GM12878 (cell line): ENCODE results near the gene SEMA4A. TPM values are rescaled to one million over a fixed set of nuclear protein-coding genes. Genes with fewer than 3 reads are reported as not detected.

Source experiments
- ATAC-seq: fragments of 200-7000 bp; cut with Tn5 transposase; 3 replicates; pipeline ENCODE4 v1.9.1; 2020; ENCODE audit warnings: mild to moderate bottlenecking, moderate library complexity
- BruUV-seq: library from RNA; stranded (reverse); fragments of 400-500 nt; replicated peaks from 2 replicates; lab custom pipeline; 2021; lab: Mats Ljungman, UMichigan
- CTCF ChIA-PET: fragments of 300-600 bp; sonication (Branson Sonifier 250); formaldehyde crosslinking; extraction: SDS; loops from one replicate; lab custom pipeline; 2021; ENCODE audit warnings: inconsistent platforms; lab: Yijun Ruan, JAX
- POLR2A ChIA-PET: fragments of 350-600 bp; formaldehyde crosslinking; extraction: SDS; loops from one replicate; lab custom pipeline; 2021; ENCODE audit warnings: inconsistent platforms; lab: Charles Lee
- RAD21 ChIA-PET: fragments of 300-600 bp; sonication (Branson Sonifier 250); formaldehyde crosslinking; loops from one replicate; lab custom pipeline; 2023; ENCODE audit warnings: antibody characterized with exemption; ENCODE audit not compliant: unreplicated experiment; lab: Charles Lee
- SMC1A ChIA-PET: fragments of 300-600 bp; sonication (Branson Sonifier 250); formaldehyde crosslinking; loops from one replicate; lab custom pipeline; 2023; ENCODE audit not compliant: unreplicated experiment, uncharacterized antibody; lab: Charles Lee
- DNase-seq: peaks from one replicate; pipeline ENCODE4 v3.0.0-alpha.2; 2011; ENCODE audit warnings: low read depth, low spot score
- FAIRE-seq: peaks from 3 replicates; lab custom pipeline; 2011; peaks lifted over from hg19 to GRCh38; lab: Jason Lieb, UNC
- H2AFZ ChIP-seq: 2 replicates; pipeline ENCODE4 v1.6.0; 2011; ENCODE audit warnings: low read depth, low read length, control low read depth; ENCODE audit not compliant: control insufficient read depth
- H3K27ac ChIP-seq: 2 replicates; pipeline ENCODE4 v1.5.1; 2011; ENCODE audit warnings: control low read depth; ENCODE audit not compliant: control insufficient read depth, insufficient read depth
- H3K27me3 ChIP-seq, 2 experiments: replicated peaks in 1 of 2; 2 replicates each; pipeline versions ENCODE4 v1.6.0 to v1.6.1; 2011; ENCODE audit warnings: low read length in 1 of 2; ENCODE audit not compliant: control insufficient read depth in 2 of 2, insufficient read depth in 2 of 2
- H3K36me3 ChIP-seq, 2 experiments: 2 replicates each; pipeline ENCODE4 v1.5.1; 2011; ENCODE audit warnings: low read length in 1 of 2; ENCODE audit not compliant: control insufficient read depth in 2 of 2, insufficient read depth in 2 of 2
- H3K4me1 ChIP-seq: 2 replicates; pipeline ENCODE4 v1.6.1; 2011; ENCODE audit warnings: mild to moderate bottlenecking, low read length, moderate library complexity, mixed read lengths; ENCODE audit not compliant: control insufficient read depth, insufficient read depth
- H3K4me2 ChIP-seq: 2 replicates; pipeline ENCODE4 v1.6.0; 2011; ENCODE audit warnings: control low read depth; ENCODE audit not compliant: control insufficient read depth, insufficient read depth
- H3K4me3 ChIP-seq: fragments of 200-600 bp; sonication (generic); 2 replicates; pipeline ENCODE4 v1.5.1; 2016
- H3K79me2 ChIP-seq: 2 replicates; pipeline ENCODE4 v1.6.0; 2011; ENCODE audit warnings: low read length; ENCODE audit not compliant: control insufficient read depth, insufficient read depth
- H3K9ac ChIP-seq: 2 replicates; pipeline ENCODE4 v1.8.0; 2011; ENCODE audit warnings: low read length, control low read depth, mixed read lengths; ENCODE audit not compliant: control insufficient read depth, insufficient read depth
- H3K9me3 ChIP-seq: replicated peaks from 3 replicates; pipeline ENCODE4 v1.5.1; 2011; ENCODE audit warnings: mild to moderate bottlenecking, low read length; ENCODE audit not compliant: control insufficient read depth, insufficient read depth
- H4K20me1 ChIP-seq: 2 replicates; pipeline ENCODE4 v1.6.0; 2011; ENCODE audit not compliant: control insufficient read depth, insufficient read depth
- ATF3 ChIP-seq: IDR thresholded peaks from 2 replicates; pipeline ENCODE4 v1.6.1; 2011; ENCODE audit warnings: low read depth, mild to moderate bottlenecking, low read length, moderate library complexity, borderline replicate concordance; ENCODE audit errors: extremely low read depth
- CBX5 ChIP-seq: sonication (generic); IDR thresholded peaks from 2 replicates; pipeline ENCODE4 v1.6.1; 2016; ENCODE audit warnings: low read depth, moderate library complexity, mild to moderate bottlenecking, inconsistent platforms
- CHD2 ChIP-seq: IDR thresholded peaks from 2 replicates; pipeline ENCODE4 v1.6.1; 2011; ENCODE audit warnings: low read depth, low read length, improper control_type of control experiment, borderline replicate concordance
- EP300 ChIP-seq, 2 experiments: fragments of 150-350 bp in 1 of 2; IDR thresholded peaks; 2 replicates each; pipeline ENCODE4 v1.6.1; 2011 to 2012; ENCODE audit warnings: low read depth in 2 of 2, low read length in 2 of 2, borderline replicate concordance in 1 of 2, improper control_type of control experiment in 1 of 2, inconsistent platforms in 1 of 2; ENCODE audit not compliant: control insufficient read depth in 1 of 2
- GATAD2B ChIP-seq: fragments of 450-650 bp; conservative IDR thresholded peaks from 2 replicates; pipeline ENCODE4 v1.6.1; 2017; ENCODE audit warnings: low read depth, mild to moderate bottlenecking, moderate library complexity
- NFIC ChIP-seq: IDR thresholded peaks from 2 replicates; pipeline ENCODE4 v1.6.1; 2012; ENCODE audit warnings: low read depth, mild to moderate bottlenecking, inconsistent platforms, low read length, moderate library complexity
- NR2C1 ChIP-seq: fragments of 450-650 bp; IDR thresholded peaks from 2 replicates; pipeline ENCODE4 v1.6.1; 2017; ENCODE audit warnings: antibody characterized with exemption, mild to moderate bottlenecking, moderate library complexity
- NR2C2 ChIP-seq: IDR thresholded peaks from 2 replicates; pipeline ENCODE4 v1.6.1; 2011; ENCODE audit warnings: borderline replicate concordance, low read depth; ENCODE audit not compliant: control insufficient read depth, insufficient read length
- NRF1 ChIP-seq: conservative IDR thresholded peaks from 2 replicates; pipeline ENCODE4 v1.6.1; 2011; ENCODE audit warnings: mild to moderate bottlenecking, low read depth, low read length, improper control_type of control experiment
- RELA ChIP-seq: fragments of 450-650 bp; IDR thresholded peaks from 2 replicates; pipeline ENCODE4 v1.8.0; 2014; ENCODE audit warnings: borderline replicate concordance; ENCODE audit not compliant: partially characterized antibody
- YY1 ChIP-seq: IDR thresholded peaks from 2 replicates; pipeline ENCODE4 v1.6.1; 2011; ENCODE audit warnings: low read depth, mild to moderate bottlenecking, low read length
- ZNF207 ChIP-seq: fragments of 450-650 bp; IDR thresholded peaks from 2 replicates; pipeline ENCODE4 v1.6.1; 2014; ENCODE audit warnings: antibody characterized with exemption, mild to moderate bottlenecking, borderline replicate concordance
- WGBS: methylation state at CpG from one replicate; pipeline ENCODE4 v1.1.6; 2016; ENCODE audit warnings: low lambda C conversion rate; ENCODE audit not compliant: insufficient replicate concordance, insufficient coverage; ENCODE audit errors: missing lambda C conversion rate; 5-methylcytosine and 5-hydroxymethylcytosine counted together
- in situ Hi-C: fragments of 300-500 bp; cut with MboI; formaldehyde crosslinking; loops from 9 replicates; pipeline ENCODE4 v1.14.3; 2018; ENCODE audit warnings: mixed read lengths
- intact Hi-C: fragments of 100-400 bp; cut with micrococcal nuclease; formaldehyde crosslinking; loops from one replicate; pipeline ENCODE4 v1.14.2; 2022; ENCODE audit not compliant: unreplicated experiment
- polyA plus RNA-seq, 11 experiments: library from polyadenylated mRNA; depleted of rRNA in 4 of 11; unstranded in 6 of 11; stranded (reverse) in 5 of 11; fragments of >200 nt; fragmentation: Nextera tagmentation in 4 of 11; fragmentation: Illumina TruSeq in 1 of 11; extraction: Ambion mirVana in 4 of 11; extraction: Trizol in 1 of 11; gene quantifications; 1 replicate in 1 of 11; 2 replicates in 10 of 11; pipeline versions ENCODE4 v1.2.1 to v1.2.3, GENCODE V29; 2011 to 2016; ENCODE audit warnings: inconsistent platforms in 2 of 11, missing spikeins in 2 of 11, low read depth in 1 of 11
- total RNA-seq, 4 experiments: library from RNA; depleted of rRNA in 3 of 4; stranded (reverse); fragments of >200 nt in 3 of 4; fragmentation: Illumina TruSeq in 1 of 4; extraction: Trizol in 1 of 4; gene quantifications; 2 replicates each; pipeline versions ENCODE4 v1.2.1 to v1.2.3, GENCODE V29; 2013 to 2021

The SEMA4A gene
- total and polyA plus RNA-seq, 10 of the 15 experiments (the other 5 are each of a cell fraction or from before 2014, with no cell fraction given): 2.6 to 64.2 (median 32.8) TPM

GRCh38 chr1:156113282-156113950, 40.0 kb upstream of the SEMA4A start:
- no peak for DNase-seq
- H3K4me3 ChIP-seq: no peak overlapping the region
- no peak for FAIRE-seq
- WGBS: 59% methylated on average over 4 of the region's 4 CpGs
- ATAC-seq: no peak
- no peak overlapping the region for H3K4me2 ChIP-seq
- RAD21 ChIA-PET: interaction anchor here (0.9 to 22.2 kb wide), 4 partner anchors 15 to 135 kb away, joined by 3 to 695 read pairs (median 55); partner anchors contain the start of gene ARHGEF2
- intact Hi-C loops: no loop called here
- H4K20me1 ChIP-seq: no peaks in the 10 kb centered on the region
- H3K36me3 ChIP-seq: no peaks in the 10 kb centered on the region
- POLR2A ChIA-PET: interaction anchor here (1.1 to 12.7 kb wide), 4 partner anchors 9 to 20 kb away, joined by 4 to 128 read pairs (median 19); no protein-coding TSS in a partner anchor
- TF ChIP-seq GATAD2B (no peak), NR2C2 (no peak), NR2C1 (no peak), ZNF207 (no peak), ATF3 (no peak), NFIC (no peak), CHD2 (no peak), EP300 (IDR thresholded peaks at IDR 0.05; ENCODE audit: borderline replicate concordance in 1 of 2, control insufficient read depth in 1 of 2, low read depth in 2 of 2, low read length in 2 of 2) (no peak), RELA (no peak), YY1 (no peak), NRF1 (no peak), CBX5 (no peak)
- TF ChIP-seq, all 136 proteins: peak for 0
- H3K27me3 ChIP-seq: no peaks in the 10 kb centered on the region
- H3K79me2 ChIP-seq: peaks cover 34% of the 10 kb centered on the region
- CTCF ChIA-PET: interaction anchor here (0.6 to 25.7 kb wide), 6 partner anchors 10 to 124 kb away, joined by 3 to 1294 read pairs (median 4); no protein-coding TSS in a partner anchor
- H2AFZ ChIP-seq: no peak overlapping the region
- no TSS peak for BruUV-seq
- peaks cover 12% of the 10 kb centered on the region for H3K4me1 ChIP-seq
- no peak overlapping the region for H3K9ac ChIP-seq
- SMC1A ChIA-PET: interaction anchor here (1.2 to 23.6 kb wide), 4 partner anchors 10 to 112 kb away, joined by 4 to 874 read pairs (median 48); no protein-coding TSS in a partner anchor
- H3K27ac ChIP-seq: no peak overlapping the region
- H3K9me3 ChIP-seq: no peaks in the 10 kb centered on the region
- in situ Hi-C loops: no loop called here
